Measurements from ENCODE around the gene USF3.
"Not testable (repeated sequence)": the region's sequence is repeated elsewhere in the genome, so short reads cannot be mapped to it uniquely, and the experiment has no call there.

The USF3 gene

GRCh38 chr3:113654310-113654709, 42.1 kb downstream of the USF3 start:
- no peak for DNase-seq

- no peak for DNase-seq
Measured at GRCh38 chr3:113649174-113649845, 47.1 kb downstream of the USF3 start.

GRCh38 chr3:113648524-113648923, 47.9 kb downstream of the USF3 start:
- no peak for DNase-seq

- DNase-seq = no peak
Measured at GRCh38 chr3:113643583-113643982, 52.9 kb downstream of the USF3 start.

GRCh38 chr3:113638910-113639309, 57.5 kb downstream of the USF3 start:
- DNase-seq = no peak

GRCh38 chr3:113637756-113638155, 58.7 kb downstream of the USF3 start:
- DNase-seq = no peak

GRCh38 chr3:113636034-113636433, 60.4 kb downstream of the USF3 start:
- not testable (repeated sequence) for DNase-seq

- no peak for DNase-seq
Measured at GRCh38 chr3:113634782-113635474, 61.5 kb downstream of the USF3 start.

- DNase-seq = no peak
Measured at GRCh38 chr3:113631573-113631972, 64.9 kb downstream of the USF3 start.

GRCh38 chr3:113630956-113631542, 65.4 kb downstream of the USF3 start:
- no peak for DNase-seq

- no peak for DNase-seq
Measured at GRCh38 chr3:113629584-113630421, 66.6 kb downstream of the USF3 start.

GRCh38 chr3:113628788-113629187, 67.7 kb downstream of the USF3 start:
- DNase-seq = no peak

- no peak for DNase-seq
Measured at GRCh38 chr3:113628316-113628715, 68.1 kb downstream of the USF3 start.

GRCh38 chr3:113626503-113627371, 69.7 kb downstream of the USF3 start:
- DNase-seq = no peak

- DNase-seq = no peak
Measured at GRCh38 chr3:113625834-113626233, 70.6 kb downstream of the USF3 start.

- no peak for DNase-seq
Measured at GRCh38 chr3:113623811-113624210, 72.6 kb downstream of the USF3 start.

GRCh38 chr3:113623324-113623723, 73.1 kb downstream of the USF3 start:
- DNase-seq = no peak

- no peak for DNase-seq
Measured at GRCh38 chr3:113620091-113620490, 76.4 kb downstream of the USF3 start.

- no peak for DNase-seq
Measured at GRCh38 chr3:113617726-113618125, 78.7 kb downstream of the USF3 start.

- DNase-seq = no peak
Measured at GRCh38 chr3:113615976-113616375, 80.5 kb downstream of the USF3 start.

- no peak for DNase-seq
Measured at GRCh38 chr3:113614402-113614801, 82.0 kb downstream of the USF3 start.

GRCh38 chr3:113607219-113607596, 89.2 kb downstream of the USF3 start:
- no peak for DNase-seq
